ENCODE results near the gene SLC16A12. TPM values are rescaled to one million over a fixed set of nuclear protein-coding genes. Genes with fewer than 3 reads are reported as not detected.

The SLC16A12 gene
- total and polyA plus RNA-seq, 2 of the 8 experiments (the other 6 are each of a cell fraction or from before 2014, with no cell fraction given) = 1.6 to 1.9 TPM

- no peaks in the 10 kb centered on the region for H3K79me1 ChIP-seq (ENCODE audit: low read depth, low read length)
- TF ChIP-seq TEAD4 (IDR thresholded peaks at IDR 0.05; ENCODE audit: low read depth, low read length) (peak; percentile 39; the same call in 1 of the 2 replicates), SP1 (IDR thresholded peaks at IDR 0.05; ENCODE audit: low read depth, low read length) (0 out of 2 replicates have a peak, but pooled peaks have one; percentile 12), CBX8 (IDR thresholded peaks at IDR 0.05; ENCODE audit: borderline replicate concordance, low read depth, low read length) (no peak)
- ChIA-PET POLR2A (ENCODE audit: partially characterized antibody) (interaction anchor here (0.7 to 1.3 kb wide), 2 partner anchors 14 to 87 kb away, joined by 3 read pairs; partner anchors contain the start of gene IFIT1B), CTCF (ENCODE audit: partially characterized antibody) (interaction anchor here (0.5 to 2.6 kb wide), 12 partner anchors 11 to 459 kb away, joined by 3 to 14 read pairs (median 3); partner anchors contain the start of gene IFIT5)
- no peak within 1 kb of the TSS for H4K91ac ChIP-seq (replicated peaks; ENCODE audit: insufficient read length, low read length)
- H3K36me3 ChIP-seq (ENCODE audit: control insufficient read depth in 2 of 4, insufficient read depth in 4 of 4, low read length in 3 of 4) = no peaks in the 10 kb centered on the region
- no peak within 1 kb of the TSS for H2AK5ac ChIP-seq (ENCODE audit: low read depth, low read length)
- no peak for DNase-seq (ENCODE audit: low read depth in 1 of 2, low spot score in 2 of 2)
- H4K5ac ChIP-seq (ENCODE audit: insufficient read length, low read depth, low read length) = no peak within 1 kb of the TSS
- no peak within 1 kb of the TSS for H2BK5ac ChIP-seq (ENCODE audit: low read depth, low read length)
- no peak within 1 kb of the TSS for H3K23ac ChIP-seq (ENCODE audit: insufficient read length)
- H3K18ac ChIP-seq (ENCODE audit: extremely low read depth, low read length) = peak within 1 kb of the TSS; percentile 55
- H3K9ac ChIP-seq (replicated peaks in 1 of 4; ENCODE audit: extremely low read depth in 1 of 4, low read depth in 3 of 4, low read length in 3 of 4) = peak within 1 kb of the TSS in 1 of 4 experiments; percentile 39; a peak in 1 of 7 replicates
- H3K4me2 ChIP-seq (ENCODE audit: insufficient read depth in 1 of 2, low read depth in 2 of 2, low read length in 2 of 2) = peak within 1 kb of the TSS; percentile 64 to 86
- no peaks in the 10 kb centered on the region for H4K20me1 ChIP-seq (replicated peaks in 1 of 2; ENCODE audit: control insufficient read depth in 1 of 2, insufficient read depth in 2 of 2, low read length in 2 of 2)
- H3K14ac ChIP-seq (ENCODE audit: insufficient read length) = no peak within 1 kb of the TSS
- H3K27ac ChIP-seq (ENCODE audit: low read depth, low read length) = no peak within 1 kb of the TSS
- H2BK15ac ChIP-seq (ENCODE audit: low read length) = no peak within 1 kb of the TSS
- peaks cover 0 to 5% (median 3%) of the 10 kb centered on the region in 4 experiments; a peak in 2 of 7 replicates for H3K4me1 ChIP-seq (replicated peaks in 1 of 4; ENCODE audit: control insufficient read depth in 3 of 4, insufficient read depth in 4 of 4, low read length in 3 of 4)
- H2BK12ac ChIP-seq (ENCODE audit: low read depth, low read length) = peak within 1 kb of the TSS; percentile 61; the same call in 1 of the 2 replicates
- H2BK20ac ChIP-seq (ENCODE audit: low read length) = no peak within 1 kb of the TSS
- peak within 1 kb of the TSS; percentile 91 for H2AFZ ChIP-seq (ENCODE audit: low read length)
- no peaks in the 10 kb centered on the region for H3K9me3 ChIP-seq (ENCODE audit: insufficient read depth in 2 of 2, low read depth in 1 of 2, low read length in 1 of 2)
- H3K4ac ChIP-seq (replicated peaks; ENCODE audit: insufficient read length, low read depth, low read length) = no peak within 1 kb of the TSS
- H3K56ac ChIP-seq (replicated peaks; ENCODE audit: insufficient read length, low read depth, low read length) = no peak within 1 kb of the TSS
- H2BK120ac ChIP-seq (replicated peaks; ENCODE audit: low read depth, low read length) = no peak within 1 kb of the TSS
- 42% methylated on average over 7 of the region's 8 CpGs; no CpG with 5 or more reads in 1 of the 2 experiments for WGBS, 2 experiments (ENCODE audit: extremely low coverage in 1 of 2, insufficient coverage in 1 of 2, insufficient read length in 1 of 2, insufficient replicate concordance in 2 of 2, low coverage in 1 of 2, low lambda C conversion rate in 2 of 2, missing lambda C conversion rate in 1 of 2)
- no peak for FAIRE-seq
- peak within 1 kb of the TSS; percentile 28 to 56 (median 40); a peak in 5 of 8 replicates for H3K4me3 ChIP-seq (ENCODE audit: extremely low read depth in 1 of 4, insufficient read depth in 2 of 4, low read depth in 3 of 4, low read length in 4 of 4)
- no peaks in the 10 kb centered on the region; the same call in 1 of the 2 replicates for H3K23me2 ChIP-seq (ENCODE audit: low read depth, low read length)
- H3K79me2 ChIP-seq (ENCODE audit: control insufficient read depth in 1 of 2, insufficient read depth in 2 of 2, low read length in 2 of 2) = no peaks in the 10 kb centered on the region
- H4K8ac ChIP-seq (ENCODE audit: extremely low read depth, insufficient read depth, low read length) = no peak within 1 kb of the TSS
- no peaks in the 10 kb centered on the region for H3K27me3 ChIP-seq (replicated peaks in 1 of 4; ENCODE audit: control insufficient read depth in 3 of 4, extremely low read depth in 1 of 4, insufficient read depth in 3 of 4, low read length in 3 of 4)
Measured at GRCh38 chr10:89391907-89392756, 143.3 kb downstream of the SLC16A12 start, which contains the start of gene IFIT1. Gene IFIT1, plus strand, starts transcription at chr10:89392623. Its CDS starts 90 bp downstream, at chr10:89392713.

All from H1 (cell line).